IMR-90 (cell line): ENCODE data around the gene AGAP1. TPM values are rescaled to one million over a fixed set of nuclear protein-coding genes. Genes with fewer than 3 reads are reported as not detected.

Source experiments
- ATAC-seq: fragments of 200-7000 bp; cut with Tn5 transposase; 2 replicates; pipeline ENCODE4 v1.9.1; 2020; ENCODE audit warnings: low read depth, mild to moderate bottlenecking, moderate library complexity
- BruUV-seq: library from RNA; stranded (reverse); fragments of 400-500 nt; replicated peaks from 2 replicates; lab custom pipeline; 2021; lab: Mats Ljungman, UMichigan
- CTCF ChIA-PET: fragments of 300-600 bp; formaldehyde crosslinking; extraction: SDS; loops from one replicate; lab custom pipeline; 2021; ENCODE audit warnings: antibody characterized with exemption; lab: Yijun Ruan, JAX
- POLR2A ChIA-PET: fragments of 300-600 bp; sonication (Branson Sonifier 250); formaldehyde crosslinking; loops from one replicate; lab custom pipeline; 2022; ENCODE audit warnings: antibody characterized with exemption; ENCODE audit not compliant: unreplicated experiment; lab: Charles Lee
- DNase-seq: peaks from one replicate; pipeline ENCODE4 v3.0.0; 2013
- H2AFZ ChIP-seq: replicated peaks from 2 replicates; pipeline ENCODE3; 2013; ENCODE audit warnings: low read length, mild to moderate bottlenecking; ENCODE audit not compliant: poor library complexity
- H2AK5ac ChIP-seq: 2 replicates; pipeline ENCODE4 v1.6.1; 2013; ENCODE audit warnings: low read depth, low read length, inconsistent platforms
- H2AK9ac ChIP-seq: replicated peaks from 2 replicates; pipeline ENCODE3; 2013; ENCODE audit warnings: mild to moderate bottlenecking, low read depth, low read length, moderate library complexity; ENCODE audit not compliant: poor library complexity
- H2BK120ac ChIP-seq: 2 replicates; pipeline ENCODE4 v1.6.1; 2013; ENCODE audit warnings: low read depth, low read length, inconsistent platforms
- H2BK15ac ChIP-seq: 3 replicates; pipeline ENCODE4 v1.6.1; 2013; ENCODE audit warnings: low read depth, low read length, inconsistent platforms
- H2BK20ac ChIP-seq: 2 replicates; pipeline ENCODE4 v1.6.1; 2013; ENCODE audit warnings: low read depth, mild to moderate bottlenecking, inconsistent platforms, low read length, moderate library complexity
- H2BK5ac ChIP-seq: 2 replicates; pipeline ENCODE4 v1.6.1; 2013; ENCODE audit warnings: mild to moderate bottlenecking, low read depth, low read length, inconsistent platforms; ENCODE audit not compliant: poor library complexity, severe bottlenecking
- H3K14ac ChIP-seq: replicated peaks from 2 replicates; pipeline ENCODE4 v1.6.1; 2013; ENCODE audit warnings: low read depth, low read length, inconsistent platforms
- H3K18ac ChIP-seq: 2 replicates; pipeline ENCODE4 v1.6.1; 2013; ENCODE audit warnings: low read depth, low read length, control low read depth
- H3K23ac ChIP-seq: 2 replicates; pipeline ENCODE4 v1.6.1; 2013; ENCODE audit warnings: low read depth, low read length, inconsistent platforms
- H3K27ac ChIP-seq: 2 replicates; pipeline ENCODE4 v1.5.1; 2013; ENCODE audit warnings: mild to moderate bottlenecking, control low read depth, low read length; ENCODE audit not compliant: insufficient read depth
- H3K27me3 ChIP-seq: 2 replicates; pipeline ENCODE4 v1.6.1; 2013; ENCODE audit warnings: low read length; ENCODE audit not compliant: control insufficient read depth, insufficient read depth
- H3K36me3 ChIP-seq: 2 replicates; pipeline ENCODE4 v1.6.1; 2013; ENCODE audit warnings: low read length, mixed read lengths; ENCODE audit not compliant: control insufficient read depth, insufficient read depth
- H3K4ac ChIP-seq: 2 replicates; pipeline ENCODE4 v1.6.1; 2013; ENCODE audit warnings: low read depth, low read length, inconsistent platforms
- H3K4me1 ChIP-seq: 2 replicates; pipeline ENCODE4 v1.6.1; 2013; ENCODE audit warnings: low read length, mixed read lengths; ENCODE audit not compliant: control insufficient read depth, insufficient read depth
- H3K4me2 ChIP-seq: 2 replicates; pipeline ENCODE4 v1.6.1; 2013; ENCODE audit warnings: low read depth, mild to moderate bottlenecking, control low read depth, low read length, moderate library complexity
- H3K4me3 ChIP-seq: 2 replicates; pipeline ENCODE4 v1.5.1; 2013; ENCODE audit warnings: low read depth, mild to moderate bottlenecking, control low read depth, low read length, moderate library complexity; ENCODE audit not compliant: insufficient read depth
- H3K56ac ChIP-seq: 2 replicates; pipeline ENCODE4 v1.6.1; 2013; ENCODE audit warnings: low read length, inconsistent platforms; ENCODE audit not compliant: insufficient read depth; ENCODE audit errors: extremely low read depth
- H3K79me1 ChIP-seq, 2 experiments: 2 replicates each; pipeline ENCODE4 v1.6.1; 2013; ENCODE audit warnings: low read length in 2 of 2, inconsistent platforms in 1 of 2, low read depth in 1 of 2
- H3K9ac ChIP-seq: 2 replicates; pipeline ENCODE4 v1.6.1; 2013; ENCODE audit warnings: low read depth, low read length, control low read depth
- H3K9me1 ChIP-seq: 2 replicates; pipeline ENCODE4 v1.6.1; 2013; ENCODE audit warnings: low read length, inconsistent platforms; ENCODE audit not compliant: insufficient read depth
- H3K9me3 ChIP-seq: 2 replicates; pipeline ENCODE4 v1.6.1; 2013; ENCODE audit warnings: low read length; ENCODE audit not compliant: control insufficient read depth, insufficient read depth
- H4K20me1 ChIP-seq: 2 replicates; pipeline ENCODE4 v1.6.1; 2013; ENCODE audit warnings: low read length, inconsistent platforms; ENCODE audit not compliant: insufficient read depth
- H4K5ac ChIP-seq: 2 replicates; pipeline ENCODE4 v1.6.1; 2013; ENCODE audit warnings: mild to moderate bottlenecking, low read depth, low read length, control low read depth
- H4K8ac ChIP-seq, 2 experiments: 2 replicates each; pipeline ENCODE4 v1.6.1; 2013; ENCODE audit warnings: low read depth in 2 of 2, low read length in 2 of 2, control low read depth in 1 of 2, inconsistent platforms in 1 of 2
- H4K91ac ChIP-seq: 2 replicates; pipeline ENCODE4 v1.6.1; 2013; ENCODE audit warnings: low read depth, low read length, inconsistent platforms; ENCODE audit not compliant: insufficient read depth
- BHLHE40 ChIP-seq: fragments of 150-350 bp; IDR thresholded peaks from 2 replicates; pipeline ENCODE4 v1.6.1; 2016; ENCODE audit warnings: mild to moderate bottlenecking, low read depth, low read length
- CEBPB ChIP-seq: IDR thresholded peaks from 2 replicates; pipeline ENCODE4 v1.6.1; 2012; ENCODE audit warnings: low read depth, low read length, improper control_type of control experiment
- CHD1 ChIP-seq: IDR thresholded peaks from 2 replicates; pipeline ENCODE4 v1.6.1; 2012; ENCODE audit warnings: low read depth, low read length, improper control_type of control experiment
- CTCF ChIP-seq: conservative IDR thresholded peaks from 2 replicates; pipeline ENCODE4 v1.5.1; 2012; ENCODE audit warnings: mild to moderate bottlenecking, low read depth, low read length, improper control_type of control experiment
- MAZ ChIP-seq: IDR thresholded peaks from 2 replicates; pipeline ENCODE4 v1.6.1; 2012; ENCODE audit warnings: low read depth, mild to moderate bottlenecking, low read length, improper control_type of control experiment, moderate library complexity, borderline replicate concordance
- POLR2A ChIP-seq: IDR thresholded peaks from 2 replicates; pipeline ENCODE4 v1.6.1; 2012; ENCODE audit warnings: mild to moderate bottlenecking, low read depth, low read length
- RAD21 ChIP-seq: IDR thresholded peaks from 2 replicates; pipeline ENCODE4 v1.6.1; 2012; ENCODE audit warnings: low read length, improper control_type of control experiment
- RFX5 ChIP-seq: IDR thresholded peaks from 2 replicates; pipeline ENCODE4 v1.8.0; 2012; ENCODE audit warnings: low read depth, mild to moderate bottlenecking, low read length, moderate library complexity
- SMC3 ChIP-seq: fragments of 150-350 bp; IDR thresholded peaks from 2 replicates; pipeline ENCODE4 v1.6.1; 2016; ENCODE audit warnings: low read depth, mild to moderate bottlenecking, antibody characterized with exemption, low read length, moderate library complexity
- WGBS, 2 experiments: methylation state at CpG; one replicate each; pipeline versions ENCODE4 v1.1.5 to v1.1.7; 2013; ENCODE audit warnings: missing lambda C conversion rate in 2 of 2; ENCODE audit not compliant: insufficient read length in 1 of 2; ENCODE audit errors: extremely low coverage in 2 of 2; 5-methylcytosine and 5-hydroxymethylcytosine counted together
- dilution Hi-C: fragments of 300-500 bp; cut with HindIII; formaldehyde crosslinking; loops from one replicate; pipeline ENCODE4 v1.14.3; 2018; ENCODE audit warnings: low sequenced_read_pairs; ENCODE audit not compliant: unreplicated experiment
- in situ Hi-C: fragments of 300-500 bp; cut with MboI; formaldehyde crosslinking; loops from 3 replicates; pipeline ENCODE4 v1.14.3; 2019; ENCODE audit warnings: low sequenced_read_pairs, inconsistent platforms, mixed read lengths
- intact Hi-C: fragments of 100-400 bp; cut with micrococcal nuclease; formaldehyde crosslinking; loops from 2 replicates; pipeline ENCODE4 v1.10.0; 2022
- polyA plus RNA-seq, 3 experiments: library from polyadenylated mRNA; depleted of rRNA; stranded (reverse); fragments of >200 nt; gene quantifications; 2 replicates each; pipeline ENCODE4 v1.2.3, GENCODE V29; 2012; ENCODE audit warnings: low replicate concordance in 1 of 3
- total RNA-seq: library from RNA; depleted of rRNA; stranded (reverse); fragments of >200 nt; gene quantifications from 2 replicates; pipeline ENCODE4 v1.2.3, GENCODE V29; 2012

AGAP1 gene
- total and polyA plus RNA-seq, 2 of the 4 experiments (the other 2 are of a cell fraction): 15.1 to 16.4 TPM

- Histone ChIP-seq H3K79me1 (peaks cover 32 to 78% of the 10 kb centered on the region in 2 experiments), H3K4ac (no peak overlapping the region), H2BK5ac (no peak overlapping the region), H2BK20ac (no peak overlapping the region), H3K4me2 (no peak overlapping the region), H3K23ac (no peak overlapping the region), H3K36me3 (no peaks in the 10 kb centered on the region), H3K4me1 (peaks cover 9% of the 10 kb centered on the region), H3K9me1 (peaks cover 23% of the 10 kb centered on the region), H4K5ac (no peak overlapping the region), H4K91ac (no peak overlapping the region), H4K8ac (no peak overlapping the region), H2AK5ac (no peak overlapping the region), H4K20me1 (peaks cover 70% of the 10 kb centered on the region), H3K4me3 (no peak overlapping the region), H3K27me3 (no peaks in the 10 kb centered on the region), H2AFZ (no peak overlapping the region), H3K14ac (no peak overlapping the region), H3K56ac (no peak overlapping the region), H2AK9ac (no peak overlapping the region), H3K27ac (no peak overlapping the region), H2BK120ac (no peak overlapping the region), H3K9ac (no peak overlapping the region), H2BK15ac (no peak overlapping the region), H3K9me3 (no peaks in the 10 kb centered on the region), H3K18ac (no peak overlapping the region)
- in situ Hi-C loops (loop anchor here (25.0 kb wide), 1 partner anchor 1038 kb away; no protein-coding TSS in a partner anchor), intact Hi-C loops (no loop called here), dilution Hi-C loops (no loop called here)
- ChIA-PET CTCF (no interaction called here), POLR2A (no interaction called here)
- 100% methylated on average over 2 of the region's 8 CpGs; no CpG with 5 or more reads in 1 of the 2 experiments for WGBS, 2 experiments
- ATAC-seq: no peak
- DNase-seq: no peak
- no TSS peak for BruUV-seq
- TF ChIP-seq BHLHE40 (no peak), CTCF (no peak), RAD21 (no peak), CEBPB (no peak), MAZ (no peak), RFX5 (no peak), SMC3 (no peak), CHD1 (no peak), POLR2A (no peak)
Measured at GRCh38 chr2:235575431-235575830, 81.6 kb downstream of the AGAP1 start.
